ENCODE results near the gene TPRG1.

- no peak for TF ChIP-seq CTCF (conservative IDR thresholded peaks at IDR 0.05; ENCODE audit: low read depth, low read length)
- TF ChIP-seq EZH2 (IDR thresholded peaks at IDR 0.05; ENCODE audit: borderline replicate concordance, low read depth, low read length, poor library complexity, severe bottlenecking), result no peak
Measured at GRCh38 chr3:189168711-189169110, 3.1 kb upstream of the TPRG1 start.

Data from A673 (cell line).